HepG2 (cell line): Measurements from ENCODE around the gene CBL. TPM values are rescaled to one million over a fixed set of nuclear protein-coding genes. Genes with fewer than 3 reads are reported as not detected.

Experiments
- E2F2 ChIP-seq: sonication (generic); formaldehyde crosslinking; IDR thresholded peaks from 2 replicates; pipeline ENCODE4 v1.4.0; 2020; ENCODE audit warnings: missing genetic modification reagents, borderline replicate concordance
- FOXJ3 ChIP-seq: sonication (generic); formaldehyde crosslinking; IDR thresholded peaks from 2 replicates; pipeline ENCODE4 v1.4.0; 2020; ENCODE audit warnings: missing genetic modification reagents, mild to moderate bottlenecking, borderline replicate concordance
- MIER3 ChIP-seq: IDR thresholded peaks from 2 replicates; pipeline ENCODE4 v1.6.1; 2016; ENCODE audit warnings: missing compliant biosample characterization, borderline replicate concordance
- NCOA1 ChIP-seq: sonication (generic); formaldehyde crosslinking; IDR thresholded peaks from 2 replicates; pipeline ENCODE4 v1.9.0; 2021; ENCODE audit warnings: missing genetic modification reagents
- ZMYM3 ChIP-seq: sonication (generic); formaldehyde crosslinking; IDR thresholded peaks from 2 replicates; pipeline ENCODE4 v1.5.1; 2020; ENCODE audit warnings: mild to moderate bottlenecking, missing genetic modification reagents
- ZNF501 ChIP-seq: sonication (generic); formaldehyde crosslinking; IDR thresholded peaks from 2 replicates; pipeline ENCODE4 v1.5.1; 2020; ENCODE audit warnings: mild to moderate bottlenecking, moderate library complexity, missing genetic modification reagents
- ZNF570 ChIP-seq: sonication (generic); formaldehyde crosslinking; IDR thresholded peaks from 2 replicates; pipeline ENCODE4 v1.4.0; 2020; ENCODE audit warnings: mild to moderate bottlenecking, missing genetic modification reagents, borderline replicate concordance
- ZNF598 ChIP-seq: sonication (generic); formaldehyde crosslinking; IDR thresholded peaks from 2 replicates; pipeline ENCODE4 v1.5.1; 2020; ENCODE audit warnings: mild to moderate bottlenecking, missing genetic modification reagents, borderline replicate concordance
- polyA plus RNA-seq, 8 experiments: library from polyadenylated mRNA; depleted of rRNA in 3 of 8; stranded (reverse) in 7 of 8; unstranded in 1 of 8; fragments of >200 nt; fragmentation: Illumina TruSeq in 4 of 8; extraction: Trizol in 4 of 8; gene quantifications; 2 replicates each; pipeline versions ENCODE4 v1.2.1 to v1.2.3, GENCODE V29; 2011 to 2016; ENCODE audit warnings: low read depth in 4 of 8, missing spikeins in 1 of 8, mixed read lengths in 1 of 8; ENCODE audit not compliant: insufficient read depth in 1 of 8
- total RNA-seq, 5 experiments: library from RNA; depleted of rRNA; stranded (reverse); fragments of >200 nt; fragmentation: Illumina TruSeq; extraction: Trizol; gene quantifications; 2 replicates each; pipeline ENCODE4 v1.2.3, GENCODE V29; 2016; ENCODE audit warnings: low read depth in 1 of 5
- TF ChIP-seq, protein P1 (sequence below): fragments of 450-650 bp; IDR thresholded peaks from 2 replicates; pipeline ENCODE4 v1.6.1; 2017
- TF ChIP-seq, protein P2 (sequence below): sonication (generic); formaldehyde crosslinking; IDR thresholded peaks from 2 replicates; pipeline ENCODE4 v1.4.0; 2020; ENCODE audit warnings: missing genetic modification reagents
- TF ChIP-seq, protein P3 (sequence below): sonication (generic); formaldehyde crosslinking; IDR thresholded peaks from 2 replicates; pipeline ENCODE4 v1.5.1; 2020; ENCODE audit warnings: mild to moderate bottlenecking, missing genetic modification reagents, moderate library complexity
- TF ChIP-seq, protein P4 (sequence below): IDR thresholded peaks from 2 replicates; pipeline ENCODE4 v1.6.1; 2018; ENCODE audit warnings: missing genetic modification reagents
- TF ChIP-seq, protein P5 (sequence below): IDR thresholded peaks from 2 replicates; pipeline ENCODE4 v1.4.0; 2020; ENCODE audit warnings: mild to moderate bottlenecking, missing genetic modification reagents

The CBL gene
- total and polyA plus RNA-seq, 2 of the 13 experiments (the other 11 are each of a cell fraction or from before 2014, with no cell fraction given) = 6.6 to 7.4 TPM

DNA sequence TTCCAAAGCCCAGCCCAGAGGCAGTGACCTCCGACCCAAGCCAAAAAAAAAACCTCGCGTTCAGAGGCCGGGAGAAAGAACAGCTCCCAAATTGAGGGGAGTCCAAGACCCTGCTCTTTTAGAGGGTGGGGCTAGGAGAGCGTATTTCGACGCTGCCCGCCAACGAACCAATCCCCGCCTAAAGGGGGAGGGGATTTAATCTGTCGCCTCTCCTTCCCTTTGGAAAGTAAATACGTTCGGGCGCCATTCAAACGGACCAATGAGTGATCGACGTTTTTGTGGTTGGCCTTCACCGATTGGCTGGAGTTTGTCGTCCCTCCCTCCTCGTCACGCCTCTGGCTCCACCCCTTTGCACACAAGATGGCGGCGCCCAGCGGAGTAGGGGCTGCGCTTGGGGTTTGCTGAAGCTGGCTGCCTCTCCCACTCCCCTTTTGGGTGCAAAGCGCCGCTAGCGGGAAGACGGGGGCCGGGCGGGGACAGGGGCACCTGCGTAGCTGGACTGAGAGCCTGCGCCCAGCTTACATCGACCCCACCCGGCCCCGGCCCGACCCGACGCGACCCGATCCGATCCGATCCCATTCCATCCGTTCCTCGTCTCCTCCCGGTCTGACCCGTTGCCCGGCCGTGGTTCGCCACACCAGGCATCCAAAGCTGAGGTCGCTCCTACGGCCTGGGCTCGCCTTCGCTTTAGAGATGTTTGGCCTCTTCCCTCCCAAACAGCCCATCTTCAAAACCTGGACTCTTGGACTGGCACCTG, 128.2 kb downstream of the CBL start, which contains the start of gene RNF26 (continued):
- TF ChIP-seq E2F2 (no peak), ZNF598 (CRISPR knock-in tag) (no peak), ZNF570 (CRISPR knock-in tag) (no peak), MIER3 (CRISPR knock-in tag) (no peak), ZNF501 (CRISPR knock-in tag) (no peak), FOXJ3 (CRISPR knock-in tag) (no peak; the same call in 1 of the 2 replicates), ZMYM3 (CRISPR knock-in tag) (no peak), NCOA1 (CRISPR knock-in tag) (no peak)
- TF ChIP-seq, protein P1, sequence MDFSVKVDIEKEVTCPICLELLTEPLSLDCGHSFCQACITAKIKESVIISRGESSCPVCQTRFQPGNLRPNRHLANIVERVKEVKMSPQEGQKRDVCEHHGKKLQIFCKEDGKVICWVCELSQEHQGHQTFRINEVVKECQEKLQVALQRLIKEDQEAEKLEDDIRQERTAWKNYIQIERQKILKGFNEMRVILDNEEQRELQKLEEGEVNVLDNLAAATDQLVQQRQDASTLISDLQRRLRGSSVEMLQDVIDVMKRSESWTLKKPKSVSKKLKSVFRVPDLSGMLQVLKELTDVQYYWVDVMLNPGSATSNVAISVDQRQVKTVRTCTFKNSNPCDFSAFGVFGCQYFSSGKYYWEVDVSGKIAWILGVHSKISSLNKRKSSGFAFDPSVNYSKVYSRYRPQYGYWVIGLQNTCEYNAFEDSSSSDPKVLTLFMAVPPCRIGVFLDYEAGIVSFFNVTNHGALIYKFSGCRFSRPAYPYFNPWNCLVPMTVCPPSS = no peak
- TF ChIP-seq, protein P2, sequence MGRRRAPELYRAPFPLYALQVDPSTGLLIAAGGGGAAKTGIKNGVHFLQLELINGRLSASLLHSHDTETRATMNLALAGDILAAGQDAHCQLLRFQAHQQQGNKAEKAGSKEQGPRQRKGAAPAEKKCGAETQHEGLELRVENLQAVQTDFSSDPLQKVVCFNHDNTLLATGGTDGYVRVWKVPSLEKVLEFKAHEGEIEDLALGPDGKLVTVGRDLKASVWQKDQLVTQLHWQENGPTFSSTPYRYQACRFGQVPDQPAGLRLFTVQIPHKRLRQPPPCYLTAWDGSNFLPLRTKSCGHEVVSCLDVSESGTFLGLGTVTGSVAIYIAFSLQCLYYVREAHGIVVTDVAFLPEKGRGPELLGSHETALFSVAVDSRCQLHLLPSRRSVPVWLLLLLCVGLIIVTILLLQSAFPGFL = no peak
- TF ChIP-seq, protein P3, sequence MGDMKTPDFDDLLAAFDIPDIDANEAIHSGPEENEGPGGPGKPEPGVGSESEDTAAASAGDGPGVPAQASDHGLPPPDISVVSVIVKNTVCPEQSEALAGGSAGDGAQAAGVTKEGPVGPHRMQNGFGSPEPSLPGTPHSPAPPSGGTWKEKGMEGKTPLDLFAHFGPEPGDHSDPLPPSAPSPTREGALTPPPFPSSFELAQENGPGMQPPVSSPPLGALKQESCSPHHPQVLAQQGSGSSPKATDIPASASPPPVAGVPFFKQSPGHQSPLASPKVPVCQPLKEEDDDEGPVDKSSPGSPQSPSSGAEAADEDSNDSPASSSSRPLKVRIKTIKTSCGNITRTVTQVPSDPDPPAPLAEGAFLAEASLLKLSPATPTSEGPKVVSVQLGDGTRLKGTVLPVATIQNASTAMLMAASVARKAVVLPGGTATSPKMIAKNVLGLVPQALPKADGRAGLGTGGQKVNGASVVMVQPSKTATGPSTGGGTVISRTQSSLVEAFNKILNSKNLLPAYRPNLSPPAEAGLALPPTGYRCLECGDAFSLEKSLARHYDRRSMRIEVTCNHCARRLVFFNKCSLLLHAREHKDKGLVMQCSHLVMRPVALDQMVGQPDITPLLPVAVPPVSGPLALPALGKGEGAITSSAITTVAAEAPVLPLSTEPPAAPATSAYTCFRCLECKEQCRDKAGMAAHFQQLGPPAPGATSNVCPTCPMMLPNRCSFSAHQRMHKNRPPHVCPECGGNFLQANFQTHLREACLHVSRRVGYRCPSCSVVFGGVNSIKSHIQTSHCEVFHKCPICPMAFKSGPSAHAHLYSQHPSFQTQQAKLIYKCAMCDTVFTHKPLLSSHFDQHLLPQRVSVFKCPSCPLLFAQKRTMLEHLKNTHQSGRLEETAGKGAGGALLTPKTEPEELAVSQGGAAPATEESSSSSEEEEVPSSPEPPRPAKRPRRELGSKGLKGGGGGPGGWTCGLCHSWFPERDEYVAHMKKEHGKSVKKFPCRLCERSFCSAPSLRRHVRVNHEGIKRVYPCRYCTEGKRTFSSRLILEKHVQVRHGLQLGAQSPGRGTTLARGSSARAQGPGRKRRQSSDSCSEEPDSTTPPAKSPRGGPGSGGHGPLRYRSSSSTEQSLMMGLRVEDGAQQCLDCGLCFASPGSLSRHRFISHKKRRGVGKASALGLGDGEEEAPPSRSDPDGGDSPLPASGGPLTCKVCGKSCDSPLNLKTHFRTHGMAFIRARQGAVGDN (CRISPR knock-in tag) = peak; percentile 56; the same call in 1 of the 2 replicates
- TF ChIP-seq, protein P4, sequence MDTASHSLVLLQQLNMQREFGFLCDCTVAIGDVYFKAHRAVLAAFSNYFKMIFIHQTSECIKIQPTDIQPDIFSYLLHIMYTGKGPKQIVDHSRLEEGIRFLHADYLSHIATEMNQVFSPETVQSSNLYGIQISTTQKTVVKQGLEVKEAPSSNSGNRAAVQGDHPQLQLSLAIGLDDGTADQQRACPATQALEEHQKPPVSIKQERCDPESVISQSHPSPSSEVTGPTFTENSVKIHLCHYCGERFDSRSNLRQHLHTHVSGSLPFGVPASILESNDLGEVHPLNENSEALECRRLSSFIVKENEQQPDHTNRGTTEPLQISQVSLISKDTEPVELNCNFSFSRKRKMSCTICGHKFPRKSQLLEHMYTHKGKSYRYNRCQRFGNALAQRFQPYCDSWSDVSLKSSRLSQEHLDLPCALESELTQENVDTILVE = peak; percentile 63; the same call in 1 of the 2 replicates
- TF ChIP-seq, protein P5, sequence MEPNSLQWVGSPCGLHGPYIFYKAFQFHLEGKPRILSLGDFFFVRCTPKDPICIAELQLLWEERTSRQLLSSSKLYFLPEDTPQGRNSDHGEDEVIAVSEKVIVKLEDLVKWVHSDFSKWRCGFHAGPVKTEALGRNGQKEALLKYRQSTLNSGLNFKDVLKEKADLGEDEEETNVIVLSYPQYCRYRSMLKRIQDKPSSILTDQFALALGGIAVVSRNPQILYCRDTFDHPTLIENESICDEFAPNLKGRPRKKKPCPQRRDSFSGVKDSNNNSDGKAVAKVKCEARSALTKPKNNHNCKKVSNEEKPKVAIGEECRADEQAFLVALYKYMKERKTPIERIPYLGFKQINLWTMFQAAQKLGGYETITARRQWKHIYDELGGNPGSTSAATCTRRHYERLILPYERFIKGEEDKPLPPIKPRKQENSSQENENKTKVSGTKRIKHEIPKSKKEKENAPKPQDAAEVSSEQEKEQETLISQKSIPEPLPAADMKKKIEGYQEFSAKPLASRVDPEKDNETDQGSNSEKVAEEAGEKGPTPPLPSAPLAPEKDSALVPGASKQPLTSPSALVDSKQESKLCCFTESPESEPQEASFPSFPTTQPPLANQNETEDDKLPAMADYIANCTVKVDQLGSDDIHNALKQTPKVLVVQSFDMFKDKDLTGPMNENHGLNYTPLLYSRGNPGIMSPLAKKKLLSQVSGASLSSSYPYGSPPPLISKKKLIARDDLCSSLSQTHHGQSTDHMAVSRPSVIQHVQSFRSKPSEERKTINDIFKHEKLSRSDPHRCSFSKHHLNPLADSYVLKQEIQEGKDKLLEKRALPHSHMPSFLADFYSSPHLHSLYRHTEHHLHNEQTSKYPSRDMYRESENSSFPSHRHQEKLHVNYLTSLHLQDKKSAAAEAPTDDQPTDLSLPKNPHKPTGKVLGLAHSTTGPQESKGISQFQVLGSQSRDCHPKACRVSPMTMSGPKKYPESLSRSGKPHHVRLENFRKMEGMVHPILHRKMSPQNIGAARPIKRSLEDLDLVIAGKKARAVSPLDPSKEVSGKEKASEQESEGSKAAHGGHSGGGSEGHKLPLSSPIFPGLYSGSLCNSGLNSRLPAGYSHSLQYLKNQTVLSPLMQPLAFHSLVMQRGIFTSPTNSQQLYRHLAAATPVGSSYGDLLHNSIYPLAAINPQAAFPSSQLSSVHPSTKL (CRISPR knock-in tag) = no peak; the same call in 1 of the 2 replicates
